WI38 (cell line): ENCODE measurements around the gene ATP2A3.

Experiments
- H3K4me3 ChIP-seq: 2 replicates; pipeline ENCODE4 v1.5.1; 2011; ENCODE audit warnings: low read depth, mild to moderate bottlenecking, control low read depth, low read length
- TF ChIP-seq, protein P1 (sequence below): IDR thresholded peaks from 2 replicates; pipeline ENCODE4 v1.5.1; 2012; ENCODE audit warnings: low read depth, mild to moderate bottlenecking, control low read depth, low read length

Gene ATP2A3

GRCh38 chr17:3990386-3991127 is 26.3 kb upstream of the ATP2A3 start:
- no peak overlapping the region for H3K4me3 ChIP-seq
- TF ChIP-seq, protein P1, sequence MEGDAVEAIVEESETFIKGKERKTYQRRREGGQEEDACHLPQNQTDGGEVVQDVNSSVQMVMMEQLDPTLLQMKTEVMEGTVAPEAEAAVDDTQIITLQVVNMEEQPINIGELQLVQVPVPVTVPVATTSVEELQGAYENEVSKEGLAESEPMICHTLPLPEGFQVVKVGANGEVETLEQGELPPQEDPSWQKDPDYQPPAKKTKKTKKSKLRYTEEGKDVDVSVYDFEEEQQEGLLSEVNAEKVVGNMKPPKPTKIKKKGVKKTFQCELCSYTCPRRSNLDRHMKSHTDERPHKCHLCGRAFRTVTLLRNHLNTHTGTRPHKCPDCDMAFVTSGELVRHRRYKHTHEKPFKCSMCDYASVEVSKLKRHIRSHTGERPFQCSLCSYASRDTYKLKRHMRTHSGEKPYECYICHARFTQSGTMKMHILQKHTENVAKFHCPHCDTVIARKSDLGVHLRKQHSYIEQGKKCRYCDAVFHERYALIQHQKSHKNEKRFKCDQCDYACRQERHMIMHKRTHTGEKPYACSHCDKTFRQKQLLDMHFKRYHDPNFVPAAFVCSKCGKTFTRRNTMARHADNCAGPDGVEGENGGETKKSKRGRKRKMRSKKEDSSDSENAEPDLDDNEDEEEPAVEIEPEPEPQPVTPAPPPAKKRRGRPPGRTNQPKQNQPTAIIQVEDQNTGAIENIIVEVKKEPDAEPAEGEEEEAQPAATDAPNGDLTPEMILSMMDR, result no peak

DNA sequence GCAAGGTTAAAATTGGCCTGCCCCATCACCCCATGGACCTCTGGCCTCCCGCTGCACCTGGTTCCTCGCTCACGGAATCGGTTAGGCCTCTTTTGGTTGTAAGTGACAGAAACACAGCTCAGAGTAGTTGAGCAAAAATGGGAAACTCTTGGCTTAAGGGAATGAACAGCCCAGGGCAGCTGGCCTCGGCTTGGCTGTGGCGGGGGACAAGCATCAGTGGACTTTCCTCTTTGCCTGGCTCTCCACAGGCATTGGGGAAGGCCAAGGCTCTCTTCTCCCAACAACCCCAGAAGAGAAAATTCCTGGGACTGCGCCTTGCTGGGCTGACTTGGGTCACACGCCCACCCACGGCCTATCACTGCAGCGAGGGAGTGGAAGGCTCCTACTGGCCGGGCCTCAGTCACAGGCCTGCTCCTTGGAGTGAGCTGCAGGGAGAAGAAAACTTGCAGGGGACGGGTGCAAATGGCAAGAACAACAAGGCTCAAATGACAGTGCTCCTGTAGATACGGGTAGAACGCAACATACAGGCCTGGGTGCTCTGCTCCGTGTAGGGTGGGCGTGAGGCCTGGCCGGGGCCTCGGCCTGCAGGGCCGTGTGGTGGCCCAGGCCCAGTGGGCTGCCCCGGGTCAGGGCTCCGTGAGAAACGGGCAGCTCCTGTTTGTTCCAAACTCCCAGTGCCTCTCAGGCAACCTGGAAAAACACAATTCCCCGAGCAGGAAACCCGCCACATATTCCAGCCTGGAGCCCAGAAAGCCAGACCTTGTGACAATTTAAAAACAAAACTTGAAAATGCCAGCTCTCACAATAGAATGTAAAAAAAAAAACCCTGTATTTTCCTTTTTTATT is 25.0 kb upstream of the ATP2A3 start:
- TF ChIP-seq, protein P1, result no peak
- H3K4me3 ChIP-seq, result no peak overlapping the region

DNA sequence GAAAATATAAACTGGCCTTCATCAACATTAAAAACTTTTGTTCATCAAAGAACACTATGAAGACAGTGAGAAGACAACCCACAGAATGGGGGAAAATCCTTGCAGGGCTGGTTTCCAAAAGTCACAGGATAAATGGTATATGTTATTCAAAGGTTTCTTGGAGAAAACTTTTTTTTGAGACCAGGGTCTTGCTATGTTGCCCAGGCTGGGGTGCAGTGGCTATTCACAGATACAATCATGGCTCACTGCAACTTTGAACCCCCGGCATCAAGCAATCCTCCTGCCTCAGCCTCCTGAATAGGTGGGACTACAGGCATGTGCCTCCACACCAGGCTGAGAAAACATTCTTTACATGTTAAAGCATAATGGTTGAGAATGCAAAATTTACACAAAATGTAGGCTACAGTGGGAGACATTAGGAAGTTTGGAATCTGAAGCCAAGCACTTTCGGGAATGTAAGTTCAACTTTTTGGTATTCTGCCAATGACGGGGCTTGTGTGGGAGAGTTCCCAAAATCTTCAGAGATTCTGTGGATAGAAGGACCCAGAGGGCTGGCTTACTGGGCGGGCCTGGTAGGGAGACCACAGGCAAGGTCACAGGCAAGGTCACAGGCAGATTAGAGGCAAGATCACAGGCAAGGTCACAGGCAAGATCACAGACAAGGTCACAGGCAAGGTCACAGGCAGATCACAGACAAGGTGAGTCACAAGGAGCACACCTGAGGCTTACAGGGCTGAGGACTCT is 24.2 kb upstream of the ATP2A3 start:
- H3K4me3 ChIP-seq, result no peak overlapping the region
- TF ChIP-seq, protein P1, result no peak

- TF ChIP-seq, protein P1, result no peak
- no peak overlapping the region for H3K4me3 ChIP-seq
Measured at GRCh38 chr17:3986939-3987335, 22.7 kb upstream of the ATP2A3 start.

DNA sequence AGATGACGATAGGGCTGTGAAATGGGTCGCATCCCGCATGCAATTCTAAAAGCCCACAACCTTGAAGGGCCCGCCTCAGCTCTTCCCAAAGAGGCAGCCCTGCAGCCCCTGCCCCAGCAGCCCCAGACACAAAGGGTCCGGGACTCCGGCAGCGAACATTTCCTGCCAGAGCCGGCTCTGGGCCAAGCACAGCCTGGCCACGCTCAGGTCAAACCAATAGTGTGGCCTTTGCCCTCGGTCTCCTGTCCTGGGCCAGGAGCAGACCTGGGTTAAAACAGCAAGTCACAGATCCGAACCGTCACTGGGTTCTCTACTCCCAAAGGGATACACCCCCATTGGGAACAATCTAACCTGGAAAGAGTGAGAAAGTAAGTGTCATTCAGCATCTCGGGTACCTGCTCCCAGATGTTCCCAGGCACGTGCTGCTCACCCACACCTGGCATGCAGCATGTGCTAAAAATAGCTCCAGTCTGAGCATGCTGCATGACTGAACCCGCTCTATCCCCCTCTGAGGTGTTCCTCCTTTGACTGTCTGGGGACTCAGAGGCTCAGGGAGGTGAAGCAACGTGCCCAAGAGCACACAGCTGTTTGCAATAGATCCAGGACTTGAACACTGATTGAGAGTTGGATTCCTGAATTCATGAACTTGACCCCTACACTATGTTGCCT is 22.2 kb upstream of the ATP2A3 start:
- TF ChIP-seq, protein P1, result no peak
- H3K4me3 ChIP-seq, result no peak overlapping the region

- H3K4me3 ChIP-seq, result no peak overlapping the region
Measured at GRCh38 chr17:3985846-3986245, 21.6 kb upstream of the ATP2A3 start.

More at GRCh38 chr17:3985846-3986245, 21.6 kb upstream of the ATP2A3 start:
- TF ChIP-seq, protein P1, result no peak
